MV-4-11 (cell line): ENCODE measurements around the gene BPIFB2.
A peak's percentile ranks its signal among the peaks of the same experiment; 100 is the strongest.

Source experiments
- DNase-seq: peaks from one replicate; lab custom pipeline; 2025; lab: John Stamatoyannopoulos, UW

Gene BPIFB2

DNA sequence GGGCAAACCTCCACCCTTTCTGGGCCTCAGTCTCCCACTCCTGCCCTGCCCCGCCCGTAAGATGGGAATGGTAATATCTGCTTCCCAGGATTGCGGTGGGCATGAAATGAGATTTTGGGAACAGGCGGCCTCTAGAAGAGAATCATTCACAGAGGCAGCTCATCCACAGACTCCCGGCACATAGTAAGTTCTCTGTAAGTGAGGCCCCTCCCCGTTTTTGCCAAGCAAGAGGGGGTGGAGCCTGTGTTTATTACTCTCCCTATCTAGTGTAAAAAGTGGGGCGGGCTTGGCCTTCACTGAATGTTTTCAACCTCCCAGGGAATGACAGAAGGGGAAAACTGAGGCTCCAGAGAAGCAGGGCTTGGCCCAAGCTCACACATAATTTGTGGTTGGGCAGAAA, 23.3 kb upstream of the BPIFB2 start:
- no peak for DNase-seq

DNA sequence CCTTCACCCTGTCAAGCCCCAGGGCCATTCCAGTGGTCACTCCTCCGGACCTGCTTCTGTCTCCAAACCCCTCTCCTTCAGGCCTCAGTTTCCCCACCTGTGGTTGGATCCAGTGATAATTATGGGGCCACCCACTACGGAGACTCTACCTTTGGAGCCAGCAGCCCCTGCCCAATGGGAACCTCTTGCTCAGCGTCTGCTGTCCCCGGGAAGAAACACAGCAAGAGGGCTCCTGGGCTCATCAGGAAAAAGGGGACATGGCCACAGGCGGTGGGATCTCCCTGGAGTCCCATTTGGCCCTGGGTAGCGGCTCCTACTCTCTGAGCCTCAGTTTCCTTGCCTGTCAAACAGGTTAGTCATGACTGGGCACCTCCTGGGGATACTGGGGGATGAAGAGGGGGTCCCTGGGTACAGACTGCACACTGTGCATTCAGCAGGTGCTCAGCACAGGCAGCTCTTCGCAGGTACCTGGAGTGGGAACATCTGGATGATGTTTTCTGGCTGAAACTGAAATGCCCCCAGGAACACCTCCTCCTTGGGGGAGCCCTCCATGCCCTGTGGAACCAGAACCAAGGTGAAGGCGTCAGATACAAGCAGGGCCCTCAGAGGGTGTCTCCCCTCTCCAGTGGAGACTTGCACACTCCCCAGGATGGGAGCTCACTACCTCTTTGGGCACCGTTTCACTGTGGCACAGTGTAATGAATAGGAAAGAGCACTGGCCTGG, 22.7 kb upstream of the BPIFB2 start:
- DNase-seq, result no peak

DNA sequence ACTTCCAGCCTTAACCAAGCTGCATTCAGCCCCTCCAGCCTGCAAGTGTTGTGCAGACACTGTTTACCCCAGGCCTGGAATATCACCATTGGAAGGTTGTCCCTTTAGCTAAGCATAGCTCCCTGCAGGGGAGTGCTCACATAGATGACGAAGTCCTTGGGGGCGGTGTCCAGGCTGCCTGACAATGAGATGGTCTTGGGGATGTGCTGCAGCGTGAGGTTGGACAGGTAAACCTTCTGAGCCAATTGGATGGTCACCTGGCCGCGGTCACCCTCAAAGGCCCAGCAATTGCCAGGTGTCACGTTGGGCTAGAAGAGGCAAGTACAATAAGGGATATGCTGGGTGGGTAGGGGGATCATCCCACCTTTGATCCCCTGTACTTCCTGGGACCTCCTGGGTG, 21.9 kb upstream of the BPIFB2 start:
- no peak for DNase-seq

DNA sequence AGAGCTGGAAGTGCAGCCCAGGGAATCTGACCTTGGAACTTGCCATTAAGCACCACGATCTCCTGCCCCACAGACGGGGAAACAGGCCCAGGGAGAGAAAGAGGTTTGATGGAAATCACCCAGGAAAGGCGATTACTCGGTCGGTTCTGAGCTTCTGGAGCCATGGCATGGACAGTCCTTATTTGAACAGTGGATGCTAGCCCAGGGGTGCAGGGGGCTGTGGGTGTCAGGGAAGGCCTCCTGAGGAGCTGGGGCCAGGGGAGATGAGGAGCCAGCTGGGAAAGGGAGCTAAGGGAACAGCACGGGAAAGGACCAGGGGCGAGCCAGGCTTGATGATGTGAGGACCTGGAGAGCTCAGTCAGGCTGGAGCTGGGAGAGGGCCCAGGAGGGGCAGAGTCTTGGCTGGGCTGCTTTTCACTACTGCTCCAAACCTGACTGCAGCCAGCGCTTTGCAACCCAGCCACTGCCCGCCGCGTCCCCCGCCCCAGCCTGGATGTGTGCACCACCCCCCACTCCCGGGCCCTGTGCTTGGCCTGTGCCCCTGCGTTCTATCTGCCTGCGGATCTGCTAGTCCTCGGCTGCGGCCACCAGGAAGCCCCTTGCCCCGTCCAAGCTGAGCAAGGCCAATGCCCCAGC, 21.1 kb upstream of the BPIFB2 start:
- DNase-seq, result no peak

DNA sequence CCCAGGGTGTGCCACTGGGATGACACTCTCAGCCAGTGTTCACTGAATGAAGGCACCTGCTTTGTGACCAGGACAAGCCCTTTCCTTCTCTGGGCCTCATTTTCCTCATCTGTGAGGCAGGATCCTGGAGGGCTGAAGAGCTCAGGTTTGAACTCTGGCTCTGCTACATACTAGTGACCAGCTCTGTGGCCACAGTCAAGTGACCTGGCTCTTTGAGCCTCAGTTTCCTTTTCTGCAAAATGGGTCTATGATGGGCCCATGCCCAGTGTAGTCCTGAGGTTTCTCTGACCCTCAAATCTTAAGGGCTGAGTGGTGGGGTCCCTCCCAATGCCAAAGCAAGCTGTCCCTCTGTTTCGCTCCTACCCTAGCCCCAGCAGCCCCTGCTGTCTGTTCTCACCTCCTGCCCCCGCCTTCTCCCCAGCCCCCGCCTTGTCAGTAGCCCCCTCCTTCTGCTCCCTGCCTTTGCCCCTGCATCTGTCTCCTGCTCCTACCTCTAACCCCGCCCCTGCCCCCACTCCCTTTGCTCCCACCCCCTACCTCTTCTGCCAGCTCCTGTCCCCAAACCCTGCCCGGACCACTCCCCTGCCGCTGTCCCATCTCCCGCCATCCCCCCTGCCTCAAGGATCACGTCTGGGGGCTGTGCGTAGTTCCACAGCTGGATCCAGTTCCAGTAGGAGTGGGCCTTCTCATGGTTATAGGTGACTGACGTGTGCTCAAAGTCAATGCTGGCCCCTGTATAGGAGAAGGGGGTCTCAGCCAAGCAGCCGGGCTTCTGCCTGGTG, 20.3 kb upstream of the BPIFB2 start:
- DNase-seq, result no peak

DNA sequence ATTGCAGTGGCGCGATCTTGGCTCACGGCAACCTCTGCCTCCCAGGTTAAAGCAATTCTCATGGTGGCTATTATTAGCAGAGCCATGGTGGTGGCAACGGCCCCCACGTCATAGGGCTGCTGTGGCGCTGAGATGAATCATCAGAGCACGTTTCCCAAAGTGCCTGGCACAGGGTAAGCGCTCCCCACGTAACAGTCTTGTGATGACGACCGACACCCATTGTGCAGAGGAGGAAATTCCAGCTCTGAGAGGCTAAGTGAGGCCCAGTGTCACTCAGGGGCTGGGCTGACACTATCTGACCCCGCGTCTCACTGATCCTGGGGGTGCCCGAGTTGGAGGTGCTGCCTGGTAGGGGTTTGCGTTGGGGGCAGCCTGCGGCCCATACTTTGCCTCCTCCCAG, 19.5 kb upstream of the BPIFB2 start:
- DNase-seq, result peak; percentile 11

DNA sequence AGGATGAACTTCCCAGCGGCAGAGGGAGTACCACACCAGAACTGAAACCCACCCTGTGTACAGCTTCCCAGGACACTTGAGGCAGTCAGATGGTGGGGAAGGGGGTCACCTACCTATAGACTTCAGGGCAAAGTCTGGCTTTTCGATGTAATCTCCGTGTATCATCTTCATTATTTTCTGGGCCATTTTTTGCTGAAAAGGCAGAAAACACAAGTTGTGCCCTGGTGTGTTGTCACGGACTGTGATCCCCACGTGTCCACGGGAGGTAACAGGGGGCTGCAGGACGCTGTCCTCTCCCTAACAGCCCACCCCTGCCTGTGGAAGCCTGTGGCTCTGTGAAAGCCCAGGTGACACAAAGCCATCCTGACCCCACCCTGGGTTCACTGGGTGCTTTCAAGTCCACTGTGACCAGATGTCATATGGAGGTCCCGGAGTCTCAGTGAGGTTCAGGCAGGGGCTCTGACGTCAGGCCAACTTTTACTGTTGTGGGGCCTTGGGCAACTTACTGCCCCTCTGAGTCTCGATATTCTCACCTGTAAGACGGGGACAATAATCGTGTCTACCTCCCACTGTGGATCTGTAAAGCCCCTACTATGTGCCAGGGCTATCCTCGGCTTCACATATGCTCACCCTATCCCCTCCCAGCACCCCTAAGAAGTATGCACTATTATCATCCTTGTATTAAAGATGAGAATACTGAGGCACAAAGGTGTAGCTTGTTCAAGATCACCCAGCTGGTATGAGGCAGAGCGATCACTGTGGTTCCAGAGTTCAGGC, 17.8 kb upstream of the BPIFB2 start:
- no peak for DNase-seq

DNA sequence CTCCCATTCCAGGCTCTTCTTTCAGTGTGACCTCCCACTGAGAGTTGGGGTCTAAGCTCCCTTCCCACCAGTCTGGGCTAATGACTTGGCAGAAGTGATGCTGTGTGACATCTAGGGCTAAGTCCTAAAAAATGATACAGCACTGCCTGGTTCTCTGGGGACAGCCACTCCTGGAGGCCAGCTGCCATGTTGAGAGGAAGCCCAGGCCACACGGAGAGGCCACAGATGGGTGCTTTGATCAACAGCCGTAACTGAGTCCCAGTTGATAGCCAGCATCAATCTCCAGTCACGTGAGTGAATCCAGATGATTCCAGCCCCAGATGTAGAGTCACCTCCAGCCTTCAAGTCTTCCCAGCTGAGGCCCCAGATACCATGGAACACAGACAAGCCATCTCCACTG, 17.1 kb upstream of the BPIFB2 start:
- DNase-seq, result no peak

DNA sequence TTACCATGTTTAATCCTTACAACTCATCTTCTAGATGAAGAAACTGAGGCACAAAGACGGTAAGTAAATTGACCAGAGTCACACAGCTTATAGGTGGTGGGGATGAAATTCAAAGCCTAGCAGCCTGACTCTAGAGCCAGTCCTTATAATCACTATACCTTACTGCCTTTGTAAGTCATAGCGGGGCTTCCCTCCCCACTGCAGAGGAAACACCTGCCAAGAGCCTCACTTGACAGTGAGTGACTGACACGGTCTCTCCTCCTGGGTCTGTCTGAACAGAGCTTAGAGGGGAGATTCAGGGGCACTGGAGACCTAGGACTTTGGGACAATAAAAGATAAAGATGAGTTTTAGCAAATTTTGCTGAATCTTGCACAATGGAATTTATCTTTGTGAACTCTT, 16.1 kb upstream of the BPIFB2 start:
- no peak for DNase-seq

DNA sequence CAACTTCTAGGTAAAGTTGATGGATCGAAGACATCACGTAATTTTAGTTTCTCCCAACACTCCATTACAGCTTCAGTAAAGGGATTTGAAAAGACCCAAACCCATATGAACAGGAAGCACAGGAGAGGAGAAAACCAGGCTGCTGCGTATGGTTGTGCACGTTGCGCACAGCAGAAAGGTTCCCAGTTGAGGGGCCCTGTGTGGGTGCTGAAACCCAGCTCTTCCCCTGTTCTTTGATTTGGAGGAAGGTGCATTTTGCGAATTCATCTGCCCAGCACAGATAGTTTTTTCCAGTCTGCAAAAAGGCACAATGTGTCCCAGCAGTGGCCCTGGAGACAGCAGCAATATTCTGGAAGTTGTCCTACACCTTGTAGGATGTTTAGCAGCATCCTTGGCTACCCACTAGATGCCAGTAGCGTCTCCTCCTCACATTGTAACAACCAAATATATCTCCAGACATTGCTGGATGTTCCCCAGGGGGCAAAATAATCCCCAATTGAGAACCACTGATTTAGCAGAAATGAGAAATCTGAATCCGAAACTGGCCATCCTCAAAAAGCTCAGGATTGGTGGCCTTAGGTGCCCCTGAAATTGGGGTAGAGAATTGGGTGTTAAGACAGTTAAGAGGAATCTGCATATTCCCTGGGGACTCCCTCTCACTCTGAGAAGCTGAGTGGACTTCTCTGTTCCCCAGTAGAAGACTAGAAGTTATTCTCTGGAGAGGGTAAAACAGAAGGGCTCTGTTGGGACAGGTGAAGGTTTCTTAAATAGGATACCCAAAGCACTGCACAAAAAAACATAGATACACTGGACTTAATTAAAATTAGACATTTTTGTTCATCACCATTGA, 15.5 kb upstream of the BPIFB2 start:
- DNase-seq, result no peak

DNA sequence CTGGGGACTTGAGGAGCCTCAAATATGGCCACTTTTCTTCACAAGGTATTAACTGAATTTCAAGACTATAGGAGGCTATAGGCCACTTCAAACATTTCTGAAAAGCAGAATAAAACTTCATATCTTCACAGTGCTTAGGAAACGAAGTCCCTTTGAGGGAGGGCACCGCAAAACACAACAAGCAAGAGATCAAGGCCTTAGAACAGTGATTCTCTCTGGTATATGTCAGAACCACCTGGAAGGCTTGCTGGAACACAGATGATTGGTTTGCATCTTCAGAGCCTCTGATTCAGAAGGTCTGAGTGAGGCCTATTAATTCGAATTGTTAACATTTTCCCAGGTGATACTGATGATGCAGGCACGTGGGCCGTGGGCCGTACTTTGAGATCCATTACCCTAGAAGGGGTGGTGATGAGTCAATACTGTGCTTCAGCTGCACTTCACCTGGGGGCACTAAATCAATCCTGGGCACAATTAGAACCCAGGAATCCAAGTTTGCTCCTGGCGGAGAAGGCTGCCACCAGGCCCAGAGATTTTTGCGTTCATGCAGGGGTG, 13.9 kb upstream of the BPIFB2 start:
- no peak for DNase-seq

DNA sequence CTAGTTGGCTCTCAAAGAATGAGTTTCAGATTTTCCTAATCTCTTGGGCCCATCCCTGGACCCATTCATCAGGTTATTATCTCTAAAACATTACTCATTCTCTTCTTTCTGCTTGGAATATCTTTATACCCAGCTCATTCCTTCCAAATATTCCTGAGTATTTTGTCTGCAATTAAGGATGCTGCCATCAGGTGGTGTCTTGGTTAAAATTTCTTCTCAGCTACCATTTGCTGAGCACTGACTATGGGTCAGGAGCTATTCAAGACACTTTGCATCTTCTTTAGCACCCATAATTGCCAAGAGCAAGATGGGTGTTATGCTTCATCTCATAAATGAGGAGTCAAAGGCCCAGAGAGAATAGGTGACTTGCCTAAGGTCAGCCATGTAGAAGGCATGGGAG, 11.7 kb upstream of the BPIFB2 start:
- no peak for DNase-seq

DNA sequence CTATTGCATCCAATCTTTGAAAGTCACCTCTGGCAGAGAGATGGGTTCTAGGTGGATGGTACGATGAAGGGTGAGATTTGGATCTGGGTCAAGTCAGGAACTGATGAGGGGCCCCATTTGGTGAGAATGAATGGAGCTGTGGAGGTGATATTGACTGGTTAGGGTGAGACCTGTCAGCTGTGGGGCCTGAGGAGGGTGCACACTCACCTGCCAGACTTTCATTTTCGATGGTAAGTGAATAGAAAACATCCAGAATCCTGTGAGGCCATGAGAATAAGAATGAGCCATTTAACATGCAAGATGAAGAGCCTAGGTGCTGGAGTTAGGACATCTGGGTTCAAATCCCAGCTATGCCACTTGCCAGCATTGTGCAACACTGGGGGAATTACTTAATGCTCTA, 10.1 kb upstream of the BPIFB2 start:
- DNase-seq, result no peak

DNA sequence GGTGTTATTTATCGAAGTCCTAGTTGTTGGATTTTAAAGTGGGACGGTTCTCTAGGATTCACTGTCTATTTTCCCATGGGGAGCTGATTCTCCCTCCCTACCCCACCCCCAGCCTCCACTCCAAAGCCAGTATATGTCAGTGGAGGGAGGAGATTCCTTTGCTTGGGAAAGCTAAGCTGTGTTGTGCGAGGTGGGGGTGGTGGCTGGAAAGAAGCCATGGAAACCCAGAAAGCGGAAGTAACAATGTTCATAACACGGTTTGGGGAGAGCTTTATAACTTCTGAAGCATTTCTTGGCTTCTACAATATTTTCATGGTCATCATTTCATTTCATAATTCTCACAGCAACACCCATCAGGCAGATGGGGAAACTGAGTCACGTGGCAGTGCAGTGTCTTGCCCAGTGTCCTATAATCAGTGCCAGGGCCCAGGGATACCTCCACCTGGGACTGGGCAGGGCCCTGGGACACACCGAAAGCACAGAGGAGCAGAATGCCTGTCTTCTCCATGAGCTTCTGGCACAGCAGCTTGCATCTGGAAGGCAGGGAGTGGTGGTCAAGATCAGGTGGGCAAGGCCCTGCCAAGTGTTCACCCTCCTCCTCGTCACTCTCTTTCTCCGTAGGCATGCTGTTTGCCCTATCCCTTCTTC, 7.8 kb upstream of the BPIFB2 start:
- peak; percentile 70 for DNase-seq

DNA sequence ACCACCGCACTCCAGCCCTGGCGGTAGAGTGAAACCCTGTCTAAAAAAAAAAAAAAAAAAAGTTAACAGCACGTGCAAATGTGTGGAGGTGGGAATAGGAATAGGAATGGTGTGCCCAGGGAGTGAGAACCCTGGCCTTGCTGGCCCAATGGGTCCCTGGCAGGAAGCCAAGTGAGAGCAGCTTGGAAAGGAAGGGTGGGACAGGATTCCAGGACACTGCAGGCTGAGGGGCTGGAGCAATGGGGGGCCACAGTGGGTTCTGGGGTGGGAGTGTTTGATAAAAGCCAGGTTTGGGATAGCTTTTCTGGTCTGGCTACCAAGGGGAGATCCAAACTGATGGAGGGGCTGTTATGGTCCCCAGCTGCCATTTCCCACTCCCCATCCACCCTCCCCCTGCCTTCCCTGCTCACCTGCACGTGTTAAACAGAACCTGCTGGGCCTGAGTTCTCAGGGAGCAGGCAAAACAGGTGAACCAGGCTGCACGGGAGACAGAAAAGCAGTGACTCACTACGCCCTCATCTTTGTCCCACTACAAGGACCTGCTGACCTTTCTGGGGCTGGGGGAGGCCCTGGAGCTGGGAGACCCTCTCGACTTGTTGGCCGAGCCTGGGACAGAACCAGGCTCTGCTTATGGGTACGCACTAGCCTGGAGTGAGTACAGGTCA, 6.6 kb upstream of the BPIFB2 start:
- no peak for DNase-seq

DNA sequence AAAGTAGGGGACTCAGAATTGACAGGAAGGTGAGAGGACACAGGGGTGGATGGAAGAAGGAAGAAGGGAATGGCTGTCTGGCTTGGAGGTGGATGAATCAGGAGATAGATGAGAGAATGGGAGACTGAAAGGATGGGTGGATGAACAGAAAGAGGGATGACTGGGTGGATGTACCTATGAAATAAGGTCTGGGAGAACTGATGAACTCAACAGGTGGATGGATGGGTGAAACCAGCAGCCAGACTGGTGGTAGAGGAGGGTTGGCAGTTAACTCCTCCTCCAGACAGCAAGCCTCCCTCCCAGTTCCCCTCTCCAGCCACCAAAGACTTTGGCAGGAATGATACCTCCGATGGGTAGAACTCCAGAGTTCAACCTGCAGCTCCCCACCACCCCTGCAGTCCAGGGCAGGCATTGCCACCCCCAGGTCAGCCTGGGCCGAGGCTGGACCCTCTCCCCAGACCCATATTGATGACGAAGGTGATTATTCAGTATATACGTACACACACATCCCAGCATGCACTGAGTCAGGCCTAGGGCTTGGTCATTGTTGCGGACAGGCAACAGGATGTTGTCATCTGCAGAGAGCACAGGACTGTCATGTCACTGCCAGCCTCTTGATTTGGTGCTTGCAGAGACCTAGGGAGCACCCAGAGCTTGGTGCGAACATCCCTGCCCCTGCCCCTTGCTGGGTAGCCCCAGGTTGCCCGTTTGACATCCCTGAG, 5.3 kb upstream of the BPIFB2 start:
- no peak for DNase-seq

DNA sequence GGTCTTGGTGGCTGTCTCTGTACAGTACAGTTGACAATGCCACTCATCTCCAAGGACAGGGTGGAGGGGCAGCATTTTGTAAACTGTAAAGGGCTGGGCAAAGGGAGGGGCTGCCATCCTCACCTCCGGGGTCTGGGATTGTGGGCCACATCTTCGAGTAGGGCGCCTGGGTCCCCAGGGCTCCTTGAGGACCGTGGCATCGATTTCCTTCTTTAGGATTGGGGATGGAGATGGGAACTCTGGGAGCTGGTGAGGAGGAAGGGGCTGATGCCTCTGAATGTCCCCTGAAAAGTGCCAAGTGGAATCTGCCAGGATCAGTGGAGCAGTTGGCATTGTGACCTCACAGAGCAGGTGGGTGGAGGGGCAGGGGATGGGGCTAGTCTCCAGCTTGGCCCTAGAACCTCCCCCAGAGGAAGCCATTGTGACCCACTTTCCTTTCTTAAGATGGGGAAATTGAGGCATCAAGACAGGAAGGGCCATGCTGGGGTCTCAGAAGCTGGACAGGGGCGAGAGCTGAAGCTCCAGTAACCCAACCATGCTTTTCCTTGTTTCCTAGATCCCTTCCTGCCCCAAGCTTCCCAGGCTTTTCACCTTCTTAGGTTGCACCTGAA, 3.3 kb upstream of the BPIFB2 start, which contains the start of gene SUN5:
Gene SUN5 (minus strand): TSS at position 293 of the 611 bp plus-strand sequence. CDS start 93 bp downstream, at position 200.
- DNase-seq, result no peak

DNA sequence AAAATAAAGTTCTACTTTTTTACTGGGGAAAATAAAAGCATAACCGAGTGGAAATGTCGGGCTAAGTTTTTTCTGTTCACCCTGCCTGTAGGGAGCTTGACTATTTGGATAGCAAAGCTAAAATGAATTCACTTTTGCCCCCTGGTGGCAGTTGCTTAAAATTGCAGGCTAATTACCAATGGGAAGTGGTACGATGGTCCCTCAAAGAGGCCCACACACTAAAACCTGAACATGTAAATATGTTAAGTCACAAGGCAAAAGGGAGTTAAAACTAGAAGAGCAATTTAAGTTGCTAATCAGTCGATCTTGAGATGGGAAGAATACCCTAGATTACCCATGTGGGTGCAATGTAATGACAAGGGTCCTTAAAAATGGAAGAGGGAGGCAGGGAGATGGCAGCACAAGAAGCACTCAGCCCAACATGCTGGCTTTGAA, 2.4 kb upstream of the BPIFB2 start:
- peak; percentile 54 for DNase-seq
